K562 (cell line): Measurements from ENCODE around the gene C10orf90.

Experiments
- CUX1 ChIP-seq: fragments of 200-800 bp; sonication (Bioruptor generic); IDR thresholded peaks from 2 replicates; pipeline ENCODE4 v1.6.1; 2016; ENCODE audit warnings: missing genetic modification characterization, missing compliant biosample characterization
- ELK3 ChIP-seq: fragments of 450-650 bp; formaldehyde crosslinking; IDR thresholded peaks from 2 replicates; pipeline ENCODE4 v1.4.0; 2020; ENCODE audit warnings: mild to moderate bottlenecking
- EP300 ChIP-seq: IDR thresholded peaks from 2 replicates; pipeline ENCODE4 v1.6.1; 2012; ENCODE audit warnings: low read length, improper control_type of control experiment
- FOXK2 ChIP-seq, 2 experiments: fragments of 450-650 bp; IDR thresholded peaks in 1 of 2; conservative IDR thresholded peaks in 1 of 2; 2 replicates each; pipeline ENCODE4 v1.6.1; 2016; ENCODE audit warnings: low read depth in 2 of 2, mild to moderate bottlenecking in 1 of 2
- MEF2A ChIP-seq: IDR thresholded peaks from 2 replicates; pipeline ENCODE4 v1.6.1; 2011; ENCODE audit warnings: low read depth, mild to moderate bottlenecking, low read length, moderate library complexity; ENCODE audit not compliant: control insufficient read depth
- TFAM ChIP-seq: fragments of 250-450 bp; sonication (Bioruptor Pico); conservative IDR thresholded peaks from 2 replicates; pipeline ENCODE4 v1.5.0; 2021; ENCODE audit warnings: mild to moderate bottlenecking, moderate library complexity
- ZNF347 ChIP-seq: fragments of 450-650 bp; formaldehyde crosslinking; IDR thresholded peaks from 2 replicates; pipeline ENCODE4 v1.4.0; 2020; ENCODE audit warnings: low read depth, mild to moderate bottlenecking, moderate library complexity
- ZNF764 ChIP-seq: fragments of 250-450 bp; sonication (Bioruptor Pico); IDR thresholded peaks from 2 replicates; pipeline ENCODE4 v1.4.0; 2020; ENCODE audit warnings: low read depth, mild to moderate bottlenecking, moderate library complexity
- TF ChIP-seq, protein P1 (sequence below): sonication (generic); formaldehyde crosslinking; IDR thresholded peaks from 2 replicates; pipeline ENCODE4 v1.5.0; 2020; ENCODE audit warnings: missing genetic modification reagents

GRCh38 chr10:126480648-126481047 lies 189.8 kb downstream of the C10orf90 start:
- TF ChIP-seq FOXK2 (conservative IDR thresholded peaks at IDR 0.05 in 1 of 2, IDR thresholded peaks at IDR 0.05 in 1 of 2; ENCODE audit: low read depth in 2 of 2) = no peak
- no peak for TF ChIP-seq ZNF347 (CRISPR knock-in tag)
- no peak for TF ChIP-seq ELK3
- TF ChIP-seq, protein P1, sequence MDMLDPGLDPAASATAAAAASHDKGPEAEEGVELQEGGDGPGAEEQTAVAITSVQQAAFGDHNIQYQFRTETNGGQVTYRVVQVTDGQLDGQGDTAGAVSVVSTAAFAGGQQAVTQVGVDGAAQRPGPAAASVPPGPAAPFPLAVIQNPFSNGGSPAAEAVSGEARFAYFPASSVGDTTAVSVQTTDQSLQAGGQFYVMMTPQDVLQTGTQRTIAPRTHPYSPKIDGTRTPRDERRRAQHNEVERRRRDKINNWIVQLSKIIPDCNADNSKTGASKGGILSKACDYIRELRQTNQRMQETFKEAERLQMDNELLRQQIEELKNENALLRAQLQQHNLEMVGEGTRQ (CRISPR knock-in tag) = no peak
- no peak for TF ChIP-seq MEF2A
- TF ChIP-seq ZNF764 (CRISPR knock-in tag) = no peak
- no peak for TF ChIP-seq CUX1
- TF ChIP-seq TFAM (CRISPR knock-in tag) = no peak
- TF ChIP-seq EP300 = no peak
